Mucosa of rectum (tissue), 2 donors: ENCODE data around the gene GFOD1.

ENCODE experiments used
- H3K27ac ChIP-seq, 2 donors: one replicate each; pipeline ENCODE4 v1.7.0; 2013; ENCODE audit warnings: inconsistent platforms in 2 of 2, low read depth in 2 of 2, low read length in 2 of 2
- H3K27me3 ChIP-seq, 2 donors: one replicate each; pipeline ENCODE4 v1.7.0; 2013; ENCODE audit warnings: low read length in 2 of 2; ENCODE audit not compliant: control insufficient read depth in 2 of 2, insufficient read depth in 2 of 2
- H3K36me3 ChIP-seq, 2 donors: one replicate each; pipeline ENCODE4 v1.7.0; 2013; ENCODE audit warnings: low read length in 2 of 2; ENCODE audit not compliant: control insufficient read depth in 2 of 2, insufficient read depth in 2 of 2
- H3K4me1 ChIP-seq, 2 donors: one replicate each; pipeline ENCODE4 v1.7.0; 2013; ENCODE audit warnings: low read length in 2 of 2, mild to moderate bottlenecking in 1 of 2; ENCODE audit not compliant: control insufficient read depth in 2 of 2, insufficient read depth in 2 of 2
- H3K4me3 ChIP-seq, 2 donors: one replicate each; pipeline ENCODE4 v1.7.0; 2013; ENCODE audit warnings: low read length in 2 of 2
- H3K9ac ChIP-seq, 2 donors: one replicate each; pipeline ENCODE4 v1.7.0; 2013; ENCODE audit warnings: low read length in 2 of 2, low read depth in 1 of 2, mild to moderate bottlenecking in 1 of 2
- H3K9me3 ChIP-seq, 2 donors: one replicate each; pipeline ENCODE4 v1.7.0; 2013; ENCODE audit warnings: low read length in 2 of 2; ENCODE audit not compliant: control insufficient read depth in 2 of 2
- donor health status: healthy.
- donor health status: Normal muscosa, but diverticular disease.

GFOD1 gene

DNA sequence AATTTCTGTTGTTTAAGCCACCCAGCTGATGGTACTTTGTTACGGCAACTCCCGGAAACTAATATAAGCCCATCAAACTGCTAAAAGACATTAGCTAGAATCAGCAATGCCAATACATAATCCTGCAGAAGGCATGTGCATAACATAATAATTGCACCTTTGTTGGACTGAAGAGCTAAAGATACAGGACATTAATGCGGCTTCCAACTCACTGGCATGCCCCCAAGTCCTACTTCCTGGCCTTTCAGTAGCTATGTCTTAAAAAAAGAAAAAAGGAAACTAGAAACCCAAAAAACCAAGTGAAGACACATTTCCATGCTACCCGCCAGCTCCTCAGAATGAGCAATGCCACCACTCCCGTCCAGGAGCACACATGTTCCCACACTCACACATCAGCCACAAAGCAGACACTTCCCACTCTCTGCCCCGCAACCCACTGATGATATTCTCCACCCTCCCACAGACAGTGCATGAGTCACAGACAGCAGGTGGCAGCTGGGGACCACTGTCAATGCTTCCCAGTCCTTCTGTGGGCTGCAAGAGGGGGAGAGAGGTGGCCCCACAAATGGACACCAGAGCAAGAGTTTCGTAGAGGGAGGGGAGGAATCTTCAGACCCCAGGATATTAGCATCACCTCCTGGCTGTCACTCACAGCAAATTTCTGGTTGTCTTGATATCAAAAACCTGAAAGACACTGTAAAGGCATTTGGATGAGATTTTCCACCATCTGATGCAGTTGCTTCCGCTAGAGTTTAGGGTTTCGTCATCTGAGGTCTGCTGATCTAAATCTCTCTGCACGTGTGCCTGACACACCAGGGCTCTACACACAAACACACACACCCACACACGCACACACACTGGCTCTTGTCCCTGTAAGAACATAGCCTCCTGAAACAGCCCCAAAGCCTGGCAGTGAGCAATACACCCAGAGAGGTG, 32.8 kb downstream of the GFOD1 start:
- Histone ChIP-seq H3K9ac (no peak overlapping the region), H3K36me3 (no peaks in the 10 kb centered on the region), H3K27ac (peak overlapping the region; percentile 10 to 26), H3K4me3 (no peak overlapping the region), H3K9me3 (no peaks in the 10 kb centered on the region), H3K27me3 (no peaks in the 10 kb centered on the region), H3K4me1 (peaks cover 4 to 9% of the 10 kb centered on the region in 2 donors)

DNA sequence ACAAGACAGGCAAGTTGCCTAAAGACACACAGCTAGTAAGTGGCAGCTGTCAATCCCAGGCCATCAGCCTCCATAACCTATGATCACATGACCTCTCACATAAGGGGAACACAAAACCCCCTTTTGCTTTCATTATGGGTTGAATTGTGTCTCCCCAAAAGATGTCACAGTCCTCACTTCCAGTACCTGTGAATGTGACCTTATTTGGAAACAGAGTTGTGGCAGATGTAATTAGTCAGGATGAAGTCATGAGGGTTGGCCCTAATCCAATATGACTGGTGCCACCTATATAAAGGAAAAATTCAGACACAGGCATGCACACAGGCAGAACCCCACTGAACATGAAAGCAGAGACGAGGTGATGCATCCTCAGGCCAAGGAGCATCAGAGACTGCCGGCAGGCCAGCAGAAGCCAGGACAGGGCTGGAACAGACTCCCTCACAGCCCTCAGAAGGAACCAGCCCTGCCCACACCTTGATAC, 33.6 kb downstream of the GFOD1 start:
- no peaks in the 10 kb centered on the region for H3K36me3 ChIP-seq
- H3K9me3 ChIP-seq: no peaks in the 10 kb centered on the region
- H3K4me3 ChIP-seq: no peak overlapping the region
- no peaks in the 10 kb centered on the region for H3K27me3 ChIP-seq
- H3K27ac ChIP-seq: peak overlapping the region in 1 of 2 donors; percentile 35
- peaks cover 4 to 9% of the 10 kb centered on the region in 2 donors for H3K4me1 ChIP-seq
- H3K9ac ChIP-seq: no peak overlapping the region

DNA sequence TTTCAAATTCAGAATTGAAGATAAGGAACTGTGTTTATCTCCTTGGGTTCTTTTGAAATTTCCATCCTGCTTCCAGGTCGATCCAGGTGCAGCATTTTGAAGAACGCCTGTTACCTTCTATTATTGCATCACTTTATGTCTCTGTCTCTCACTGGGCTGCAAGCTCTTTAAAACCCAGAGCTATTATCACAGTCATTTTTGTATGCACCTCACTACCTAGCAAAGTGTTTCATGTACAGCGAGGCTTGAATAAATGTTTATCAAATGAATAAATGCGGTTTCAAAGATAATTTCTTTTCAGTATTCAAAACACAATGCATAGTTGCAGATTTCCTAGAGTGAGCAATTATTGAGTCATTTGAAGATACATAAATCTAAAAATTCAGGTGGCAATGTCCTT, 34.2 kb downstream of the GFOD1 start:
- no peak overlapping the region for H3K4me3 ChIP-seq
- H3K27me3 ChIP-seq: no peaks in the 10 kb centered on the region
- H3K9ac ChIP-seq: no peak overlapping the region
- peak overlapping the region in 1 of 2 donors; percentile 18 for H3K27ac ChIP-seq
- H3K36me3 ChIP-seq: no peaks in the 10 kb centered on the region
- no peaks in the 10 kb centered on the region for H3K9me3 ChIP-seq
- H3K4me1 ChIP-seq: peaks cover 4 to 9% of the 10 kb centered on the region in 2 donors

DNA sequence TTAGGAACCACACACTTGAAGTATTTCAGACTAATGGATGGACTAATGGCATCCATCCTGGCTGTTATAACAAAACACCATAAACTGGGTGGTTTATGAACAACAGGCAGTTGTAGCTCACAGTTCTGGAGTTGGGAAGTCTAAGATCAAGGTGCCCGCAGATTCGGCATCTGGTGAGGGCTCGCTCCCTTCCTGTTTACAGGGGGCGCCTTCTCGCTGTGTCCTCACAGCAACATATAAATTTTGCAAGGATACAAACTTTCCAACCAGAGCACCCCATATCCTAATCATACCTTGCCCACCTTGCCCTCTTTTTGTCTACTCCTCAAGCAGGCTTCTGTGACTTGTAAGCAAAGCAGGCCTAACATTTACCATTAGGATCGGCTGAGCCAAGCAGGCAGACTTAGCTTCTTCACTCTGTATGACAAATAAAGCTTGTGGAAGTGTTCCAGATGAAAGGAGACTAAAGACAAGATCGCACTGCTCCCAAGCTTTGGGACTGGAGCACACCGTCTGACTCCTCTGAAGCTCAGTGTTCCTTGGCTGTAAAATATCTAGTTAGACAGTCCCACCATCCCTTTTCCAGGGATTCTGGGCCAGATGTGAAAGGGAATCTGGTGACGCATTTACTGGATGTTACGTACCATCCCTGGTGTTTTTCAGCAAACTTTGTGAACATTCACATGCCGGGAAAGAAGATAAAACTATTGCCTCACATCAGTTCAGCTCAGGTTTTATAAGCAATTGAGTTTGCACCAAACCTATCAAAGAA, 34.9 kb downstream of the GFOD1 start:
- Histone ChIP-seq H3K4me1 (peaks cover 4 to 14% of the 10 kb centered on the region in 2 donors), H3K9ac (no peak overlapping the region), H3K4me3 (no peak overlapping the region), H3K27me3 (no peaks in the 10 kb centered on the region), H3K36me3 (no peaks in the 10 kb centered on the region), H3K27ac (peak overlapping the region; percentile 4 to 7), H3K9me3 (no peaks in the 10 kb centered on the region)

DNA sequence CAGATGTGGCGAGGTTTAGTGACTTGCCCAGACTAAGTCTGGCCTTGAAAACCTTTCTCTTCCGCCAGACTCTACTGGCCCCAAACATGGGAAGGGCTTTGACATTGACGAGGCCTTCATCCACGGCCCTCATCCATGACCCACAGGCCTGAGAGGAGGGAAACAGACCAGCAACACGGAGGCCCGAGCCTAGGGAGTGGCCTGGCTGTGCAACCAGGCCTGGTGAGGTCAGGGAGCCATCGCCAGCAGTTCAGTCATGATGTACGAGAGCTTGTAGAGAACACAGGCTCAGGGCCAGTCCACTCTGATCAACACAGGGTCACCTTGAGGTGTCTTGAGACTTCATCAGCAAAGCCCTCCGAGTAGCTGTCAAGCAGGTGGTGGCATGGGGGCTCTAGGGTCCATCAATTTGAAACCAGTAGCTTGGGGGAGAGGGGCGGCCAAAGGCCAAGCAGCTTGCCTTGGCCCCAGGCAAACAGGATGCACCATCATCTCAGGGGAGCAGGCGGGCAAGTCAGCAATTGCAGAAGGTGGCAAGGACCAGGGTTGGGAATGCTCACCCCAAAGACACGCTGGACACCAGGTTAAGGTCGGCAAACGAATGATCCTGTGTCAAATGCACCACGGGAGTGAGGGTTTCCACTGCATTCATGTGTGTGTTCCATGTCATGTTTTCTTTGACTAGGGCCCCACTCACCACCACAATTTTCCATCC, 36.1 kb downstream of the GFOD1 start:
- no peak overlapping the region for H3K4me3 ChIP-seq
- no peaks in the 10 kb centered on the region for H3K36me3 ChIP-seq
- no peaks in the 10 kb centered on the region for H3K27me3 ChIP-seq
- no peak overlapping the region for H3K9ac ChIP-seq
- H3K27ac ChIP-seq: peak overlapping the region; percentile 31 to 52
- no peaks in the 10 kb centered on the region for H3K9me3 ChIP-seq
- H3K4me1 ChIP-seq: peaks cover 4 to 14% of the 10 kb centered on the region in 2 donors

DNA sequence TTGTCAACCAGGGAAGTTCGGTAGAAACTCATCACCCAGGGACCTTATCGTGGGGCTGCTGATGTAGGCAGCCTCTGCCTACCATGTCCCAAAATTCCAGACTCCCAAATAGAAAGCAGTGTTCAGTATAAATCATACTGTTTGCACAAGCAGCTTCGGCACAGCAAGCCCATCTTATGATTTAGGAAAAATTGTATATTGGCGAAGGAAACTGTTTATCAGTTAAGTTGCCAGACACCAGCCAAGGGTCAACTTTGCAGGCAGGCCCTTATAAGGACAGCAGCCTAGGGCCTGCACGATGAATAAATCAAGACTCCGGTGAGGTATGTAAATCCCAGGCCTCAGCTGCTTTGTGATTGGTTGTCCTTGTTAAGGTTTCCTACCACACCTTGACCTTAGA, 36.8 kb downstream of the GFOD1 start:
- Histone ChIP-seq H3K9ac (no peak overlapping the region), H3K27me3 (no peaks in the 10 kb centered on the region), H3K27ac (peak overlapping the region; percentile 52 to 59), H3K4me1 (peaks cover 4 to 16% of the 10 kb centered on the region in 2 donors), H3K36me3 (no peaks in the 10 kb centered on the region), H3K9me3 (no peaks in the 10 kb centered on the region), H3K4me3 (no peak overlapping the region)

DNA sequence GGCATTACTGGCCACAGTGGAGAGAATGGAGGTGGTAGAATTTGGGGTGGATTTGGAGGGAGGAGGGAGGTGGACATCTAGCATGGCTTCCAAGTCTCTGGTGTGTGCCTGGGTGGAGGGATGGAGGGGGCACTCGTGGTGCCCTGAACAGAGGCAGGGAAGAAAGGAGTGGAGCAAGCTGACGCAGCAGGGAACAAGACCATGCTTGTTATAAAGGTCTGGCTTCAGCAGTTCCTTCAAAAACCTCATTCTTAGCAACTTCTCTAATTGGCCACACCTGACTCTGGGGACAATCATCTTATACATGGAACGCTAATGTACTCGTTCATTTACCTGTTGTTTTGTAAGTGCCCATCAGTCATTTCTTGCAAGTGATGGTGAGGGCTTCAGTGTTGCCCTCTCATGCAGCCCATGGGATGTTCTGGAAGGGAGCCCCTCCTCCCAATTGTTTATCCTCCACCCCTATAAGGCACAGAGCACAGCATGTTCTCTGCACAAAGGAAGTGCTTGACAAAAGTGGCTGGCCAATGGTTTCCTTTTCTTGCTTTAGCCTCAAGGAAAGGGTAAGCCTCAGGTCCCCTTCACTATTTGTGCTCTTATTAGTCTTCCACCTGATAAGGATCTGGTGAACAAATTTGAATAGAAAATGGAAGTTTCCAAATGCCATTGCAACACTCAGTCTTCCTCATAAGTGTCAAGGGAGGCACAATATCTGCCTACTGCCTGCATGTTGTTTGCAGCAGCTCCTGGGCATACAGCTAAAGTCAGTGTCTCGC, 39.3 kb downstream of the GFOD1 start:
- peaks cover 2 to 15% of the 10 kb centered on the region in 2 donors for H3K4me1 ChIP-seq
- no peaks in the 10 kb centered on the region for H3K36me3 ChIP-seq
- H3K27ac ChIP-seq: peak overlapping the region; percentile 10 to 23
- no peak overlapping the region for H3K9ac ChIP-seq
- H3K4me3 ChIP-seq: no peak overlapping the region
- H3K27me3 ChIP-seq: no peaks in the 10 kb centered on the region
- H3K9me3 ChIP-seq: no peaks in the 10 kb centered on the region

DNA sequence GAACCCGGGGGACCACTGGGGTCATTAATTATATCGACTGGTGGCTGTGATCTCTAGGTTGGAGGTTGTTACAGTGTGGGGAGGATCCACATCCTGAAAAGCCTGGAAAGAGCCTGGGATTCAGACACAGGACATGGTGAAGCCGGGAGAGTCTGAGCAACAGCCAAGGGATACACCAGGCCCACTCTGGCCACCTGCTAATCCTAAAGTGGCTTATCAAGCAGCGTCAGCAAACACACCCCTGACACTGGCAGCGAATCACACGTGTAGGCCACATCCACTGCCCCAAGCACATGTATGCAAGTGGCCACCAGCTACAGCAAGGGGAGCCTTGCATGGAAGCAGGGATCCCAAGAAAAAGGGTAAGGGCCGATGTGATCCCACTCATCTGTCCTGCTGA, 41.0 kb downstream of the GFOD1 start:
- Histone ChIP-seq H3K9ac (no peak overlapping the region), H3K9me3 (no peaks in the 10 kb centered on the region), H3K36me3 (no peaks in the 10 kb centered on the region), H3K4me3 (no peak overlapping the region), H3K27ac (peak overlapping the region in 1 of 2 donors; percentile 62), H3K27me3 (no peaks in the 10 kb centered on the region), H3K4me1 (peaks cover 4 to 20% of the 10 kb centered on the region in 2 donors)

DNA sequence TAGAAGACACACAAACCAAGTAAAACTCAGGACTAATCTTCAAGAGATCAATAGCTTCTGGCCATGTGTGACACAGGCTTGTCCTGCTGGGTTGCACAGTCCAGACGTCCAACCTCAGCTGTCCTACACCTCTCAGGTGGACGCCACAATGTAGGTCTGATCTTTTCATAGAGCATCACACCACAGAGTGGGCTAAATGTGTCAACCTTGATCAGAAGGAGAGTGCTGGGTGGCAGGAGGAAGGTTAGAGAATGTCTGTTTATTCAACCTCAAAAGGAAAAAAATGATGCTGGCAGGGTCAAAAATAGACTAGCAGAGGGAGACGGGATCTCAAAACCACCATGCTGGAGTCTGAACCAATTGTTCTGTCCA, 41.7 kb downstream of the GFOD1 start:
- Histone ChIP-seq H3K27me3 (no peaks in the 10 kb centered on the region), H3K9ac (no peak overlapping the region), H3K4me3 (no peak overlapping the region), H3K36me3 (no peaks in the 10 kb centered on the region), H3K4me1 (peaks cover 6 to 20% of the 10 kb centered on the region in 2 donors), H3K9me3 (no peaks in the 10 kb centered on the region), H3K27ac (peak overlapping the region; percentile 33 to 62)
